Activated effector memory CD4-positive, alpha-beta T cell treated with Interleukin-2 at 50 U/mL for 16 hours (primary cell): Measurements from ENCODE around the gene SLC26A9.

Experiments
- DNase-seq: peaks from one replicate; pipeline ENCODE4 v3.0.0-alpha.2; 2020

SLC26A9 gene

DNA sequence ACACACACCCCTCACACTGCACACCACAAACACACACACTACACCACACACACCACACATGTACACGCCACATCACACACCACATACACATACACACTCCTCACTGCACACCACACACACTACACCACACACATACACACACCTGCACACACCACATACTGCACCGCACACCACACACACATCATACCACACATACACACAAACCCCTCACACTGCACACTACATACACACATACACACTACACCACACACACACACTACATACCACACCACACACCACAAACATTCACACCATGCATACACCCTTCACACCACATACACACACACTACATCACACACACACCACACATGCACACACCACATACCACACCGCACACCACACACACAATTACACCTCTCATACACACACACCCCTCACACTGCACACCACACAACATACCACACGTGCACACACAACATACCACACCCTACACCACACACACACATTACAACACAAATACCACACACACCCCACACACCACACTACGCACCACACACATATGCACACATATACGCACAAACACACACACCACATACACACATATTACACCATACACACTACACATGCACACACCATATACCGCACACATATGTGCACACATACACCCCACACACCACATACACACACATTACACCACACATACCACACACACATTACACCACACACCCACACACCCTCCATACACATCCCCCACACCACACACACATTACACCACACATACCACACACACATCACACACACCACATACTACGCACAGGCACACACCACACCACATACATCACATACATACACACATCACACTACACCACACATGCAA is 30.3 kb upstream of the SLC26A9 start:
- no peak for DNase-seq

DNA sequence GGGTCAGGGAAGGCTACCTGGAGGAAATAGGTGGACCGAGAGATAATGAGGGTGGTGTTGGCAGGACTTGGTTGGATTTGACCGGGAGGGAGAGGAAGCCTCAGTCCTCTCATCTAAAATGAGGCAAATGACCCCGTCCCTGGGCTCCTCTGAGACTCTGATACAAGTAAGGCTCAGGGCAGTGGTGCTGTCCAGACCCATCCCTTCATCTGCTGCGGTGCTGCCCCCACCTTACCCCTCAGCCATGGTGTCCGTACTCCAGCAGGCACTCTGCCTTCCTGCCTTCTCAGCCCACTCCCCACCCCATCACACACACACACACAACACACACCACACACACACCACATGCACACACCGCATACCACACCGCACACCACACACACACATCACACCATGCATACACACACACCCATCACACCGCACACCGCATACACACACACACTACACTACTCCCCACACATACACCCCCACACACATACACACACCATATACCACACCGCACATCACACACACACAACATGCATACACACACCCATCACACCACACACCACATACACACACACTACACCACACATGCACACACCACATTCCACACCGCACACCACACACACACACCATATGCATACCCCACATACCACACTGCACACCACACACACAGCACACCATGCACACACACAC is 29.4 kb upstream of the SLC26A9 start:
- DNase-seq, result no peak

DNA sequence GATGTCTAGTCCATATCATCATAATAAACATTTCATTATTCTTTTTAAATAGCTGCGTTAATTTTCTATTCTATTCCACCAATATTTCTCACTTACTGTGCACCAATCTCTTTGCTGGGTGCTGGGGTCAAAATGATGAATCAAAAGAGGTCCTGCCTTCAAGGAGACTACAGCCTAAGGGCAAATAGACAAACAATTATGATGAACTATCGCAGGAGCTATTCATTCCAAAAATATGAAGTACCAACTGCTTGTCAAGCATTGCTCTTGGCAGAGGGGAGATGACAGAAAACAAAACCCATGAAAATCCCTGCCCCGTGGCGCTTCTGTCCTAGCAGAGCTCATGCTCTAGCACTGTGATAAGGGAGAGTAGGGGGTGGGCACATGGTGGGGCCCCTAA is 28.8 kb upstream of the SLC26A9 start:
- no peak for DNase-seq

DNA sequence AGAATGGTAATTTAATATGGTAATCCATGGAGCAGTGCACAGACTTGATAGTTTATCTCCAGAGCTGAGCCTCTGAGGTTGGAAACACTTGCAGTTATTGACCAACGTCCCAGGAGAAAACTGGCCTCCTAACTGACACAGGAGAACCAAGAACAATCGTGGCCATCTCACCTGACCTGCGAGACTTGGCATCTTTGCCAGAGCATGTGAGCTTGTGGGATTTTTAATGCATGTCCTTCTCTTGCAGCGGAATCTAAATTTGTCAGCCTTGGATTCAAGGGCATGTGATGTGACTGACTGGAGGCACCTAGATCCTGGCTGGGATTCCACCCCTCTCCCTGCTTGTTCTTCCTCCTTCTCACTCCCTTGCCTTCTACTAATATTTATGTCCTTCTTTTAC is 27.8 kb upstream of the SLC26A9 start:
- no peak for DNase-seq

GRCh38 chr1:205970486-205970885 is 27.2 kb upstream of the SLC26A9 start:
- no peak for DNase-seq

DNA sequence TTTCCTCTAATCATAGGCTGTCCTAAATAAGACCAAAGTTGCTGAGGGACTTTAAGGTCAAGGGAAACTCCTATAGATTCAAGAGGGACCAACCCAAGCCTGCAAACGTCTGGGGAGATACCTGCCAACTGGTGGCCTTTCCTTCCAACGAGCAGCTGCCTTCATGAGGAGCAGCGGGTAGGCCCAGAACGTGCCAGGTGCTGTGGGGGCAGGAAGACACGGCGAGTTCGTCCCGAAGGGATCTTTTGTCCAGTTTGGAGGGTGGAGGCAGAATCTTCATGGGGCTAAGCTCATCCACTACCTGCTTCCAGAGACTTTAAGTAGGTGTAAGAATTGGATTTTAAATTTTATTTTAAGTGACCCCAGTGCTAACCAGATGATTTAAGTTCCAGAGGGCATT is 26.0 kb upstream of the SLC26A9 start:
- no peak for DNase-seq

DNA sequence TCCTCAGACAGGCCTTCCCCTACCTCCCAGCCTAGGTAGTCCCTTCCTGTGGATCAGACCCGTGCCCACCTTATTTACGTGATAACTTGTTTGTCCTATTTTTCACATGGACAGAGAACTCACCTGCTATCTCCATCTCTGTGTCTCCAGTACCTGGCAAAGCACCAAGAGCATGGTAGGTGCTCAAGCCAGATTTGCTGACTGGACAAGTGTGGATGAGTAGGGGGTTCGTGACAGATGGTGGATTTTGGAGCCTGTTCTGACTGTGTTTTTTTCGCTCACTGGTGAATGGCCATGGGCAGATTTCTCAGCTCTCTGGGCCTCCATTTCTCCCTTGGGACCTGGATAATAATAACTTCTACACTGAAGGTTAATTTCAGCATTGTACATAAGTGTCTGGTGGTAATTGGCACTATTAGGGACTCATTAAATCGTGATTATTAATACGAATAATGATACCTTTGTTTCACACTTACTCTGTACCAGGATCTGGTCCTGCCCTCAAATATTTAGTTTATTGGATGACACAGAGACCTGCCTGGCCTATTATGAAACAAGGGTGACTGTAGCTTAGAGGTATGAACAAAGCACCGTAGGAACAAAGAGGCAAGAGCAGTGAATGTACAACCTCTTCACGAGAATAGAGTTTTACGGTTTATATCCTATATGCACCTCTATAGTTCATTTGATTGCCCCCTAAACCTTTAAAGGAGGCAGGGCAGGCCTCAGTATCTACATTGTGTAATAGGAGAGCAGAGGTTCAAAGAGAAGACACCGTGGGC is 24.5 kb upstream of the SLC26A9 start:
- DNase-seq, result no peak

GRCh38 chr1:205965036-205965884 is 22.0 kb upstream of the SLC26A9 start:
- DNase-seq, result no peak

DNA sequence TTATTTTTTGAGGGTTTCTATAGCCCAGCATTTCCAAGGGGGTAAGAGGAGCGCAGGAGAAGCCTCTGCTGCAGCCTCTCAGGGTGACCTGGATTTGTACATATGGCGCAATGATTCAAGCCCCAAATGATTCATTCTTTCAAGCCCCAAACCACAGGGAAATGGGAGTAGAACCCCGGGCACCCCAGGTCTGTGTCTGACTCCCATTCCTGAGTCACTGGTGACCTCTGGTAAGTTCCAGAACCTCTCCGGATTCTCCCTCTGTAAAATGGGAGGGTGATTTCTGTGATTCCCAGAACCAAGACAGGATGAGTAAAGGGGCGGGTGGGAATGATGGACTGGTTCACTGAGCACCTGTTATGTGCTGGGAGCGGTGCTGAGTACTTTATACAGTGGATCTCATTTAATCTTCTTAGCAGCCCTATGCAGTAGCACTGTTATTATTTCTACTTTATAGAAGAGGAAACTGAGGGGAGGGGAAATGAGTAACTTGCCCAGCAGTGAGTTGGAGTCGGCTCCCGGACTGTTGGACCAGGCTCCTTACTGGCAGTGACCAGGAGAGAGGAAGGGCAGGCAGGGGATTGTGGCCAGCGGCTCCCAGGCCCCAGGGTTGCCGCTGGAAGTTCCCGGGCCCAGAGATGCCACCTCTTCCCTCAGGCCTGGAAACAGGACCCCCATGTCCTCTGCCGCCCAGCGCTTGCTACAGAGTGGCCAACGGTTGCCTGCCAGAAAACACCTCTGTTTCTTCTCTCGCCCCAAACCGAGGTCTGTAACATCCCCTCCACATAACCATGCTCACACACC is 20.3 kb upstream of the SLC26A9 start:
- DNase-seq, result no peak

DNA sequence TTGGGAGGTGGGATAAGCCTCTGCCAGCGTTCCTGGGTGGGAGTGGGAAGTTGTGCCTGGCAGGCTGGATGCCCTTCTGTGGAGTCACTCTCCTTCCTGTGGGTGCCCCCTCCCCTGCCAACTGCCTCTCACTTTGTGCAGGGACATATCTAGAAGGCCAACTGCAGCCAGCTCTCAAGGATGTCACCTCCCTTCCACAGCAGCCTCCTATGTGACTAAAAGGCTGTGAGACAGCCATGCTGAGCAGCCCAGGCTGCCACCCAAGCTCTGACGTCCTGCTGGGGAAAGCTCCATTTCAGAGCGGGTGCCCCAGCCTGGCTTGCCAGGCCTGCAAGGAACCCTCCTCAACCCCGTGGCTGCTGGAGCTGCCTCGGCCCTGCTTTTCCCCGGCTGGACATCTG is 19.6 kb upstream of the SLC26A9 start:
- DNase-seq, result no peak

- DNase-seq, result no peak
Measured at GRCh38 chr1:205961991-205962820, 18.9 kb upstream of the SLC26A9 start.

- no peak for DNase-seq
Measured at GRCh38 chr1:205961405-205961804, 18.1 kb upstream of the SLC26A9 start.

DNA sequence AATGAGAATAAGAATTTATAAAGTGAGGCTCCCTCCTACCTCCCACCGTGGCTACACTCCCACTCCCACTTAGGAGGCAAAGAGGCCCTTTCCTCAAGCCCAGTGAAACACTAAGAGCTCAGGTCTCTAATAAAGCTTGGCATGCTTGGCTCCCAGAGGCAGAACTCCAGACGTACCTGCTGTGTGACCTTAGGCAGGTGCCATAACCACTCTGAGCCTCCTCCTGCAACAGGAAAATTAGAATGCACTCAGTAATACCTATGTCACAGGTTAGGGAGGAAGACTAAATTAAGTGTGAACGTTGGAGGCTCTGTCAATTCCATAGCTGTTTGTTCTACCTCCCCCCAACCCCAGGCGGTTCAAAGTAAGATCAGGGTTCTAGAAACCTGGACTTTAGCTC is 16.5 kb upstream of the SLC26A9 start:
- no peak for DNase-seq

- no peak for DNase-seq
Measured at GRCh38 chr1:205955499-205955898, 12.2 kb upstream of the SLC26A9 start.

DNA sequence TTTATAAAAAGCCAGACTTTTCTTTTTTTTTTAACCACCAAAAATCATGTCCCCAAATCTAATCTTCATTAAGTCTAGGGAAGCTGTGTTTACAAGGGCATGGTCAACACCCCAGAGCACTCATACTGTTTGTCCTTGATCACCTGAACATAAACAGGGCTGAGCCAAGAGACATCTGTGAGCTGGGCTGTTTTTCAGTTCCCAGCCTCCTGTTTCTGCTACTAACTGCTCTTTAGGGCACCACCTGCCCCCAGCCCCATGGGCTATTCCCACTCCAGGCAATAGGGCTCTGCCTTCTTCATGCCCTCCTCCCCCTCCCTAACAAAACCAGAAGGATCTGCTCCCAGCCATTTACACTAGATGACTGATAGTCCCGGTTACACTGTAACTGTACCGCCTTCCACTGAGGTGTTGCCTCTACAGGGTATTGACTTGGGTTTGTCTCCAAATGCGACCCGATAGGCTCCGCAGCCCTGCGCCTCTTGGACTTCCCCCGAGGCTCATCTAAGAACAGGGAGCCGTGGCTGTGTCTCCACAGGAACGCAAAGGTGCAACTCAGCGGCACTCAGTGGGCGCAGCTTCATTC is 11.7 kb upstream of the SLC26A9 start:
- no peak for DNase-seq

DNA sequence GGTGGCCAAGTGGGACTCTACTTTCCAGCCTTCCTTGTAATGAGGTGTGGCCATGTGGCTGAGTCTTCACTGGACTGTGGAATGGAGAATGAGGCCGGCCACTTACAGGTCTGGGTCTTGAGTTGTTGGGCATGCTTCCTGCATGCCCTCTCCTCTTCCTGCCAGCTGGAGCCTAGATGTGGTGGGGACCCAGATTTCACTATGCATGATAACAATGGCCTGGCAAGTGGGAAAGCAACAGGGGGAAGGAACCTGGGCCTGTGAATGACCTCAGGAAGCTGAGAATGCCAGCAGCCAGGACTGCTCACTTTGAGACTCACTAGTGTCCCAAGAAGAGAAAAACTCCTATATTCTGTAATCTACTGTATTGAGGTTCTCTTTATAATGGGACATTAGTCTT is 8.5 kb upstream of the SLC26A9 start:
- DNase-seq, result no peak

DNA sequence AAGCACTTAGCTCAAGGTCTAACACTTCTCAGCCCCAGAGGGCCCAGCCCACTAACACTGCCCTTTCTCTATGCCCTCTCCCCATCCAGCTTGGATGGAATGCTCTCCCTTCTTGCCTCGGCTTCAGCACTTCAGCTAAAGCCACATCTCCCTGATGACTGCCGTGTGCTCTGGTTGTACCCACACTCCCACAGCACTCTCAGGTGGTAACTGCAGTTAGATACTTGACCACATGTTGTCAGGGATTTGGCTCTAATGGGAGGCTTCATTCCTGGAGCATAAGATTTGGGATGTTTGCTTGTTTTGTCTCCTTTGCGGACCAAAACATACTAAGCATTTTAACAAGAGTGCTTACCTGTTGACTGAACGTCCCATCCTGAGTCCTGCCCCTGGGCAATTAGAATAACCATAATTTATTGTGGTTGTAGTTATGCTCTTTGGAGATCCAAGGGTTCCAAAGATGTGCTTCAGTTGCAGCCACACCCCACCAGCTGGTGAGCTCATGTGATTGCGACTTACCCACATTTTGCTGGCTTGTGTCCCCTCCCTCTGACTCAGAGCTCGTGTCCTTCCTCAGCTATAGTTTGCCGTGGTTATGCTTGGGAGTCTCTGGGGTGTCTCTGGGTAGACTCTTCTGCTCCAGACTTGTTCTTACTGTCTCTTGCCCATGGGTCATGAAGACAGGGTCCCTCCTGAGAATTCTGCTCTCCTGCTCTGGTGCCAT is 7.7 kb upstream of the SLC26A9 start:
- DNase-seq, result no peak

GRCh38 chr1:205950280-205950679 is 7.0 kb upstream of the SLC26A9 start:
- DNase-seq, result no peak

GRCh38 chr1:205949753-205950152 is 6.5 kb upstream of the SLC26A9 start:
- no peak for DNase-seq

DNA sequence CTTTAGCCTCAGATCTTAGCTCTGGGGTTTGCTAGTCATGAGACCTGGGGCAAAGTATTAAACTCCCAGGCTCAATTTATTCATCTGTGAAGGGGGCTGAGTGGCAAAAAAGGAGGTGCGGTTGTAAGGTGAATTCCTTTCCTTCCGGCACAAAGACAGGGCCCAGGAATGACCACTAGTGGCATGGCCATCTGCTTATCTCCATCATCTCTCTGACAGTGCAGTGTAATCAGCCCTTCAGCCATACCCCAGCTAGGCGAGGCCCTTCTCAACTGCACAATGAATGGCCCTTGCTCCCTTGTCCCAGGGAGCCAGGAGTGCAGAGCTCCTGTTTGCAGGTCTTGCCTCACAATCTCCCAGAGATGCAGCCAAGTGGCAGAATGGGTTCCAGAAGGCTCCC is 5.6 kb upstream of the SLC26A9 start:
- no peak for DNase-seq
